Mucosa of gallbladder (tissue), 1 donor: ENCODE measurements around the gene GPX2. TPM values are rescaled to one million over a fixed set of nuclear protein-coding genes. Genes with fewer than 3 reads are reported as not detected.

Source experiments
- DNase-seq: peaks from one replicate; pipeline ENCODE4 v3.0.0-alpha.2; 2020; ENCODE audit warnings: low spot score
- total RNA-seq: library from RNA; stranded (reverse); gene quantifications from one replicate; pipeline ENCODE4 v1.2.1, GENCODE V29; 2021
- donor health status: DM: no; HTN: no; CAD: no.

The GPX2 gene
- total RNA-seq, 1 donor from 2014 or later, result 617 TPM

- DNase-seq, result no peak
These were observed 2.1 kb downstream of the GPX2 start for GRCh38 chr14:64940336-64940910.

GRCh38 chr14:64939817-64940190 is 2.7 kb downstream of the GPX2 start:
- DNase-seq, result no peak

GRCh38 chr14:64938972-64939816 is 3.4 kb downstream of the GPX2 start:
- no peak for DNase-seq

- DNase-seq, result no peak
These were observed 4.7 kb downstream of the GPX2 start for GRCh38 chr14:64937821-64938193.

GRCh38 chr14:64937171-64937820 is 5.2 kb downstream of the GPX2 start:
- no peak for DNase-seq

- no peak for DNase-seq
These were observed 7.0 kb downstream of the GPX2 start for GRCh38 chr14:64935508-64935907.

- no peak for DNase-seq
These were observed 8.1 kb downstream of the GPX2 start for GRCh38 chr14:64934338-64934929.

GRCh38 chr14:64932231-64932630 is 10.3 kb downstream of the GPX2 start:
- DNase-seq, result no peak

- DNase-seq, result no peak
These were observed 11.4 kb downstream of the GPX2 start for GRCh38 chr14:64931123-64931522.

GRCh38 chr14:64930085-64930843 is 12.3 kb downstream of the GPX2 start:
- no peak for DNase-seq

GRCh38 chr14:64929014-64929359 is 13.6 kb downstream of the GPX2 start:
- no peak for DNase-seq

GRCh38 chr14:64928239-64929013 is 14.1 kb downstream of the GPX2 start:
- no peak for DNase-seq

GRCh38 chr14:64927031-64927430 is 15.5 kb downstream of the GPX2 start:
- DNase-seq, result no peak

GRCh38 chr14:64926398-64926995 is 16.0 kb downstream of the GPX2 start:
- DNase-seq, result no peak

GRCh38 chr14:64923015-64923414 is 19.5 kb downstream of the GPX2 start:
- DNase-seq, result no peak

- DNase-seq, result no peak
These were observed 22.1 kb downstream of the GPX2 start for GRCh38 chr14:64920465-64920864.

GRCh38 chr14:64919618-64920017 is 22.9 kb downstream of the GPX2 start:
- DNase-seq, result no peak

- no peak for DNase-seq
These were observed 23.3 kb downstream of the GPX2 start for GRCh38 chr14:64919215-64919614.

- DNase-seq, result no peak
These were observed 24.3 kb downstream of the GPX2 start for GRCh38 chr14:64918216-64918615.

GRCh38 chr14:64915797-64916196 is 26.7 kb downstream of the GPX2 start:
- DNase-seq, result no peak

- DNase-seq, result no peak
These were observed 27.5 kb downstream of the GPX2 start for GRCh38 chr14:64915029-64915424.
